Measurements from ENCODE around the gene ANXA6. TPM values are rescaled to one million over a fixed set of nuclear protein-coding genes. Genes with fewer than 3 reads are reported as not detected.
A peak's percentile ranks its signal among the peaks of the same experiment; 100 is the strongest.

Gene ANXA6
- total RNA-seq, 2 donors from 2014 or later, result 271 to 398 TPM

- no peaks in the 10 kb centered on the region for H3K9me3 Mint-ChIP-seq
- peak overlapping the region; percentile 82 to 92 for H3K27ac Mint-ChIP-seq
- peak; percentile 67 for DNase-seq (ENCODE audit: low spot score)
- H3K36me3 Mint-ChIP-seq, result peaks cover 21% of the 10 kb centered on the region
- no peaks in the 10 kb centered on the region for H3K27me3 Mint-ChIP-seq
- peak overlapping the region; percentile 67 for H3K4me3 Mint-ChIP-seq
- H3K4me1 Mint-ChIP-seq (ENCODE audit: low read depth in 2 of 2), result peaks cover 77 to 80% of the 10 kb centered on the region in 2 donors
- ATAC-seq, result peak; percentile 75 to 80
Observed at GRCh38 chr5:151141535-151141934, 16.0 kb downstream of the ANXA6 start.

GRCh38 chr5:151140686-151141459 lies 16.7 kb downstream of the ANXA6 start:
- peak overlapping the region; percentile 82 to 92 for H3K27ac Mint-ChIP-seq
- DNase-seq (ENCODE audit: low spot score), result no peak
- no peak for ATAC-seq
- peaks cover 27% of the 10 kb centered on the region for H3K36me3 Mint-ChIP-seq
- peak overlapping the region; percentile 67 for H3K4me3 Mint-ChIP-seq
- H3K9me3 Mint-ChIP-seq, result no peaks in the 10 kb centered on the region
- peaks cover 71 to 75% of the 10 kb centered on the region in 2 donors for H3K4me1 Mint-ChIP-seq (ENCODE audit: low read depth in 2 of 2)
- H3K27me3 Mint-ChIP-seq, result no peaks in the 10 kb centered on the region

- no peak for ATAC-seq
- H3K36me3 Mint-ChIP-seq, result peaks cover 31% of the 10 kb centered on the region
- H3K4me3 Mint-ChIP-seq, result peak overlapping the region; percentile 38
- H3K9me3 Mint-ChIP-seq, result no peaks in the 10 kb centered on the region
- DNase-seq (ENCODE audit: low spot score), result no peak
- H3K4me1 Mint-ChIP-seq (ENCODE audit: low read depth in 2 of 2), result peaks cover 63 to 66% of the 10 kb centered on the region in 2 donors
- no peaks in the 10 kb centered on the region for H3K27me3 Mint-ChIP-seq
- peak overlapping the region; percentile 82 to 84 for H3K27ac Mint-ChIP-seq
Observed at GRCh38 chr5:151139646-151140045, 17.9 kb downstream of the ANXA6 start.

GRCh38 chr5:151139015-151139414 lies 18.6 kb downstream of the ANXA6 start:
- ATAC-seq (peak; percentile 37 to 52), DNase-seq (ENCODE audit: low spot score) (no peak)
- H3K27ac Mint-ChIP-seq, result peak overlapping the region; percentile 82 to 84
- peak overlapping the region; percentile 38 for H3K4me3 Mint-ChIP-seq
- no peaks in the 10 kb centered on the region for H3K27me3 Mint-ChIP-seq
- H3K9me3 Mint-ChIP-seq, result no peaks in the 10 kb centered on the region
- H3K36me3 Mint-ChIP-seq, result peaks cover 32% of the 10 kb centered on the region
- H3K4me1 Mint-ChIP-seq (ENCODE audit: low read depth in 2 of 2), result peaks cover 58 to 59% of the 10 kb centered on the region in 2 donors

GRCh38 chr5:151138114-151138513 lies 19.5 kb downstream of the ANXA6 start:
- Mint-ChIP-seq H3K27me3 (no peaks in the 10 kb centered on the region), H3K9me3 (no peaks in the 10 kb centered on the region), H3K4me3 (no peak overlapping the region), H3K36me3 (peaks cover 38% of the 10 kb centered on the region), H3K27ac (peak overlapping the region; percentile 82 to 84), H3K4me1 (ENCODE audit: low read depth in 2 of 2) (peaks cover 50 to 54% of the 10 kb centered on the region in 2 donors)
- ATAC-seq, result no peak
- DNase-seq (ENCODE audit: low spot score), result no peak

GRCh38 chr5:151137067-151137825 lies 20.3 kb downstream of the ANXA6 start:
- Mint-ChIP-seq H3K4me3 (no peak overlapping the region), H3K36me3 (peaks cover 38% of the 10 kb centered on the region), H3K27ac (peak overlapping the region; percentile 82 to 84), H3K4me1 (ENCODE audit: low read depth in 2 of 2) (peaks cover 45 to 46% of the 10 kb centered on the region in 2 donors), H3K27me3 (no peaks in the 10 kb centered on the region), H3K9me3 (no peaks in the 10 kb centered on the region)
- DNase-seq (ENCODE audit: low spot score) (no peak), ATAC-seq (no peak)

GRCh38 chr5:151134228-151134627 lies 23.4 kb downstream of the ANXA6 start:
- Mint-ChIP-seq H3K9me3 (no peaks in the 10 kb centered on the region), H3K27me3 (no peaks in the 10 kb centered on the region), H3K4me3 (no peak overlapping the region), H3K36me3 (peaks cover 49% of the 10 kb centered on the region), H3K27ac (peak overlapping the region in 1 of 2 donors; percentile 12), H3K4me1 (ENCODE audit: low read depth in 2 of 2) (peaks cover 28 to 36% of the 10 kb centered on the region in 2 donors)
- ATAC-seq (no peak), DNase-seq (ENCODE audit: low spot score) (no peak)

- no peaks in the 10 kb centered on the region for H3K9me3 Mint-ChIP-seq
- H3K36me3 Mint-ChIP-seq, result peaks cover 40% of the 10 kb centered on the region
- H3K4me1 Mint-ChIP-seq (ENCODE audit: low read depth in 2 of 2), result peaks cover 20 to 25% of the 10 kb centered on the region in 2 donors
- H3K4me3 Mint-ChIP-seq, result no peak overlapping the region
- ATAC-seq (no peak), DNase-seq (ENCODE audit: low spot score) (no peak)
- H3K27me3 Mint-ChIP-seq, result no peaks in the 10 kb centered on the region
- H3K27ac Mint-ChIP-seq, result no peak overlapping the region
Observed at GRCh38 chr5:151132963-151133362, 24.6 kb downstream of the ANXA6 start.

GRCh38 chr5:151130922-151131891 lies 26.4 kb downstream of the ANXA6 start:
- no peak for ATAC-seq
- no peak for DNase-seq (ENCODE audit: low spot score)
- Mint-ChIP-seq H3K4me3 (no peak overlapping the region), H3K4me1 (ENCODE audit: low read depth in 2 of 2) (peaks cover 29 to 30% of the 10 kb centered on the region in 2 donors), H3K27ac (peak overlapping the region; percentile 48 to 69), H3K36me3 (peaks cover 32% of the 10 kb centered on the region), H3K9me3 (no peaks in the 10 kb centered on the region), H3K27me3 (no peaks in the 10 kb centered on the region)

- Mint-ChIP-seq H3K27me3 (no peaks in the 10 kb centered on the region), H3K9me3 (no peaks in the 10 kb centered on the region), H3K4me1 (ENCODE audit: low read depth in 2 of 2) (peaks cover 35 to 39% of the 10 kb centered on the region in 2 donors), H3K4me3 (no peak overlapping the region), H3K27ac (peak overlapping the region; percentile 46 to 69), H3K36me3 (peaks cover 25% of the 10 kb centered on the region)
- ATAC-seq, result no peak
- no peak for DNase-seq (ENCODE audit: low spot score)
Observed at GRCh38 chr5:151130235-151130921, 27.2 kb downstream of the ANXA6 start.

- Mint-ChIP-seq H3K4me1 (ENCODE audit: low read depth in 2 of 2) (peaks cover 38 to 40% of the 10 kb centered on the region in 2 donors), H3K4me3 (no peak overlapping the region), H3K27ac (peak overlapping the region; percentile 46 to 69), H3K27me3 (no peaks in the 10 kb centered on the region), H3K36me3 (peaks cover 22% of the 10 kb centered on the region), H3K9me3 (no peaks in the 10 kb centered on the region)
- DNase-seq (ENCODE audit: low spot score), result no peak
- no peak for ATAC-seq
Observed at GRCh38 chr5:151128817-151129216, 28.8 kb downstream of the ANXA6 start.

GRCh38 chr5:151127926-151128325 lies 29.7 kb downstream of the ANXA6 start:
- H3K27me3 Mint-ChIP-seq, result no peaks in the 10 kb centered on the region
- no peak overlapping the region for H3K4me3 Mint-ChIP-seq
- no peaks in the 10 kb centered on the region for H3K9me3 Mint-ChIP-seq
- peaks cover 18% of the 10 kb centered on the region for H3K36me3 Mint-ChIP-seq
- peak overlapping the region; percentile 7 to 54 for H3K27ac Mint-ChIP-seq
- H3K4me1 Mint-ChIP-seq (ENCODE audit: low read depth in 2 of 2), result peaks cover 34 to 40% of the 10 kb centered on the region in 2 donors
- DNase-seq (ENCODE audit: low spot score), result peak; percentile 28
- no peak for ATAC-seq

Data from natural killer cell treated with Interleukin-12 subunit alpha and Interleukin-12 subunit beta and Interleukin-15 and Interleukin-18, amount 100 ng/mL, for 72 hours (primary cell).